Body of pancreas (tissue), 4 donors: ENCODE results near the gene BAG1.
A peak's percentile ranks its signal among the peaks of the same experiment; 100 is the strongest.

ENCODE experiments used
- CTCF ChIP-seq, 7 experiments: fragments of 450-650 bp in 4 of 7; fragments of 200-600 bp in 3 of 7; sonication (generic) in 3 of 7; IDR thresholded peaks; one replicate each; pipeline ENCODE4 v1.5.1; 2016 to 2019; ENCODE audit warnings: antibody characterized with exemption in 7 of 7
- POLR2A ChIP-seq, 3 donors: fragments of 450-650 bp; IDR thresholded peaks; one replicate each; pipeline ENCODE4 v1.6.1; 2016; ENCODE audit warnings: antibody characterized with exemption in 3 of 3, mild to moderate bottlenecking in 2 of 3

DNA sequence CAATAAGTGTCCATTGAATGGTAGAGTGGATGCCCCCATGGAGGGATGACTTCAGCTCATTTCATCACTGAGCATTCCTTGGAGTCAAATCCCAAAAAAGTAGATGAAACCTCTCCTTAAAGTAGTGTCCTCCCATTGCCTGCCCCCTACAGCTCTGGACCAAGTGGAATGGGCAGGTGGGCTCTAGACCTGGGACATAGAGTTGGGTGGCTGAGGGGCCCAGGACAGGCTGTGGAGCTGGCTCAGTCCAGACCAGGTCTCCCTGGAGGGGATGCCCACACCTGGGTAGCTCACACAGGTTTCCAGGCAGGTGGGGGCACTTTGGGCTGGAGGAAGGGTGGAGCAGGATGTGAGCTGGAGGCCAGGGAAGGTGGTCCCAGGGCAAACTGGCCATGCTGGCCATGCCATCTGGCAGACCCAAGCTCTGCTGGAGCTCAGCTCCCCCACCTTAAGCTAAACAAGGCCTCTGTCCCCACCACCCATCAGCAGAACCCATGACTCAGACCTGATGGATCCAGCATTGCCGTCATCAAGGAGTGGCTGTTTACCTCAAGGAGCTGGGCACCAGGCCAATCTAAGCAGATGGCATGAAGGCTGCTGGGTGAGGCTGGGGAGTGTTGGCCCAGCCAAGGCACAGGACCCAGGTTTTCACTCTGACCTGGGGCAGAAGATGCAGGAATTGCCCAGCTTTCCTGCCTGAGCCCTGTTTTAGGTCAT is 30.7 kb downstream of the BAG1 start:
- TF ChIP-seq POLR2A (IDR thresholded peaks at IDR 0.05) (peak in 2 of 3 donors; percentile 11 to 16), CTCF (IDR thresholded peaks at IDR 0.05) (no peak)
